GM23338 (cell line): ENCODE results near the gene GRIK5. TPM values are rescaled to one million over a fixed set of nuclear protein-coding genes. Genes with fewer than 3 reads are reported as not detected.

Experiments used
- ATAC-seq: fragments of 200-7000 bp; cut with Tn5 transposase; 3 replicates; pipeline ENCODE4 v1.9.1; 2020
- DNase-seq: peaks from one replicate; pipeline ENCODE4 v3.0.0-alpha.2; 2015; ENCODE audit warnings: low spot score
- H2AFZ ChIP-seq: fragments of 200-600 bp; sonication (generic); 2 replicates; pipeline ENCODE4 v1.8.0; 2016; ENCODE audit warnings: antibody characterized with exemption, mild to moderate bottlenecking, moderate library complexity
- H3F3A ChIP-seq: fragments of 200-600 bp; sonication (generic); replicated peaks from 2 replicates; pipeline ENCODE4 v1.8.0; 2017; ENCODE audit warnings: antibody characterized with exemption, mixed run types, low read depth
- H3K27ac ChIP-seq: fragments of 200-600 bp; sonication (generic); 2 replicates; pipeline ENCODE4 v1.6.1; 2016; ENCODE audit warnings: low read depth
- H3K27me3 ChIP-seq: fragments of 200-600 bp; sonication (generic); 2 replicates; pipeline ENCODE4 v1.8.0; 2016; ENCODE audit warnings: mild to moderate bottlenecking, mixed run types, moderate library complexity; ENCODE audit not compliant: insufficient read depth
- H3K36me3 ChIP-seq: fragments of 200-600 bp; sonication (generic); 2 replicates; pipeline ENCODE4 v1.8.0; 2016; ENCODE audit warnings: mild to moderate bottlenecking; ENCODE audit not compliant: insufficient read depth
- H3K4me1 ChIP-seq: fragments of 200-600 bp; sonication (generic); 2 replicates; pipeline ENCODE4 v1.8.0; 2016; ENCODE audit warnings: mild to moderate bottlenecking, moderate library complexity; ENCODE audit not compliant: insufficient read depth
- H3K4me2 ChIP-seq: fragments of 200-600 bp; sonication (generic); 2 replicates; pipeline ENCODE4 v1.7.1; 2017; ENCODE audit warnings: mixed run types
- H3K4me3 ChIP-seq: fragments of 200-600 bp; sonication (generic); 2 replicates; pipeline ENCODE4 v1.6.1; 2016; ENCODE audit warnings: mixed run types
- H3K79me2 ChIP-seq: fragments of 200-600 bp; sonication (generic); replicated peaks from 2 replicates; pipeline ENCODE4 v1.8.0; 2017; ENCODE audit warnings: mild to moderate bottlenecking; ENCODE audit not compliant: insufficient read depth
- H3K9me2 ChIP-seq: fragments of 200-600 bp; sonication (generic); 2 replicates; pipeline ENCODE4 v1.8.0; 2017; ENCODE audit not compliant: insufficient read depth
- H4K20me1 ChIP-seq: fragments of 200-600 bp; sonication (generic); replicated peaks from 2 replicates; pipeline ENCODE4 v1.8.0; 2017; ENCODE audit warnings: mild to moderate bottlenecking; ENCODE audit not compliant: insufficient read depth
- H3K27ac Mint-ChIP-seq: 2 replicates; pipeline ENCODE4 v1.8.0; 2020; ENCODE audit warnings: inconsistent platforms, mild to moderate bottlenecking, moderate library complexity, mixed read lengths
- H3K27me3 Mint-ChIP-seq: 3 replicates; pipeline ENCODE4 v1.8.0; 2022; ENCODE audit warnings: low read depth, mild to moderate bottlenecking, moderate library complexity, mixed read lengths, inconsistent platforms; ENCODE audit not compliant: insufficient read depth, poor library complexity
- H3K36me3 Mint-ChIP-seq: 3 replicates; pipeline ENCODE4 v1.8.0; 2021; ENCODE audit warnings: low read depth, mild to moderate bottlenecking, inconsistent platforms, moderate library complexity, mixed read lengths
- H3K4me1 Mint-ChIP-seq: 3 replicates; pipeline ENCODE4 v1.8.0; 2020; ENCODE audit warnings: mild to moderate bottlenecking, inconsistent platforms, mixed read lengths
- H3K4me3 Mint-ChIP-seq: 3 replicates; pipeline ENCODE4 v1.8.0; 2021; ENCODE audit warnings: moderate library complexity, mild to moderate bottlenecking, inconsistent platforms, mixed read lengths
- H3K9me3 Mint-ChIP-seq: 3 replicates; pipeline ENCODE4 v1.8.0; 2020; ENCODE audit warnings: moderate library complexity, mild to moderate bottlenecking, inconsistent platforms, mixed read lengths
- EZH2phosphoT487 ChIP-seq: fragments of 200-600 bp; sonication (generic); IDR thresholded peaks from one replicate; pipeline ENCODE4 v1.8.1; 2018; ENCODE audit warnings: antibody characterized with exemption; ENCODE audit not compliant: unreplicated experiment
- JUNB ChIP-seq: IDR thresholded peaks from one replicate; pipeline ENCODE4 v1.6.1; 2016; ENCODE audit warnings: antibody characterized with exemption; ENCODE audit not compliant: unreplicated experiment
- NANOG ChIP-seq: IDR thresholded peaks from 2 replicates; pipeline ENCODE4 v1.6.1; 2016; ENCODE audit warnings: antibody characterized with exemption, borderline replicate concordance
- POLR2AphosphoS5 ChIP-seq: IDR thresholded peaks from 2 replicates; pipeline ENCODE4 v1.6.1; 2016; ENCODE audit warnings: antibody characterized with exemption, low read depth
- ZNF114 ChIP-seq: fragments of 250-450 bp; sonication (Bioruptor Pico); IDR thresholded peaks from 2 replicates; pipeline ENCODE4 v1.5.0; 2020; ENCODE audit warnings: mild to moderate bottlenecking, moderate library complexity
- ZNF331 ChIP-seq: fragments of 250-450 bp; sonication (Bioruptor Pico); IDR thresholded peaks from 2 replicates; pipeline ENCODE4 v1.5.0; 2020; ENCODE audit warnings: low read depth, mild to moderate bottlenecking, moderate library complexity
- polyA plus RNA-seq: library from polyadenylated mRNA; unstranded; fragments of >200 nt; fragmentation: Nextera tagmentation; extraction: Ambion mirVana; gene quantifications from 2 replicates; pipeline ENCODE4 v1.2.1, GENCODE V29; 2016
- total RNA-seq: library from RNA; depleted of rRNA; stranded (reverse); fragments of >200 nt; shearing (Covaris generic); gene quantifications from 2 replicates; pipeline ENCODE4 v1.2.3, GENCODE V29; 2014
- TF ChIP-seq, protein P1 (sequence below), 2 experiments: fragments of 200-600 bp in 1 of 2; sonication (generic) in 1 of 2; conservative IDR thresholded peaks; 2 replicates each; pipeline versions ENCODE4 v1.5.1 to v1.6.1; 2016 to 2017; ENCODE audit warnings: antibody characterized with exemption in 2 of 2, low read depth in 2 of 2, mild to moderate bottlenecking in 2 of 2, moderate library complexity in 1 of 2
- TF ChIP-seq, protein P2 (sequence below): IDR thresholded peaks from 2 replicates; pipeline ENCODE4 v1.6.1; 2016; ENCODE audit warnings: antibody characterized with exemption

The GRIK5 gene
- total and polyA plus RNA-seq, 2 experiments from 2014 or later = 5.1 to 42.5 TPM

DNA sequence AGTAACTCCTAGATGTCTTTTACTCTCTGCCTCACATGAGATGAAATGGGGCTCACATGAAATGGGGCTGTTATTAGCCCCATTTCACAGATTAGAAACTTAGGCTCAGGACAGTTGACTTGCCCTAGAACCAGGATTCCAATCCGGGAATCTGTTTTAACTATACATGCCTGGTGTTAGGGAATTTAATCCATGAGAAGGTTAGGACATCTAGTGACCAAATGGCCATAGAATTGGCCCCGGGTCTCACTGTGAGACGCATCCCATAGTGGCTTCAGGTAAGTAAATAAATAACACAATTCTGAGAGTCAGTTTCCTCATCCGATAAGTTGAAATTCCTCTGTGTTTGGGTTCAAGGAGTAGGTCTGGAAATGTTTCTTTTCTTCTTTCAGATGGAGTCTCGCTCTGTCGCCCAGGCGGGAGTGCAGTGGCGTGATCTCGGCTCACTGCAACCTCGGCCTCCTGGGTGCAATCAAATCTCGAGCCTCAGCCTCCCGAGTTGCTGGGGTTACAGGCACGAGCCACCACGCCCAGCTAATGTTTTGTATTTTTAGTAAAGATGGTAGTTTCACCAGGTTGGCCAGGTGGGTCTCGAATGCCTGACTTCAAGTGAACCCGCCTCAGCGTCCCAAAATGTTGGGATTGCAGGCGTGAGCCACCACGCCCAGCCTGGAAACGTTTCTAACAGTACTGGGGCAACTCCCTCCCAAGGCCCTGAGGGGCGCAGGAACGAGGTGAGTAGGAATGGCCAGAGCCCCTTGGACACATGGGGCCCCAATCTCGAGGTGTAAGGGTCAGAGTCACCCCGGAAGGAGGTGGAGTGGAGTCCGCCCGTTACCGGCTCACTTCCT is 4.7 kb upstream of the GRIK5 start (continued):
- TF ChIP-seq, protein P1, sequence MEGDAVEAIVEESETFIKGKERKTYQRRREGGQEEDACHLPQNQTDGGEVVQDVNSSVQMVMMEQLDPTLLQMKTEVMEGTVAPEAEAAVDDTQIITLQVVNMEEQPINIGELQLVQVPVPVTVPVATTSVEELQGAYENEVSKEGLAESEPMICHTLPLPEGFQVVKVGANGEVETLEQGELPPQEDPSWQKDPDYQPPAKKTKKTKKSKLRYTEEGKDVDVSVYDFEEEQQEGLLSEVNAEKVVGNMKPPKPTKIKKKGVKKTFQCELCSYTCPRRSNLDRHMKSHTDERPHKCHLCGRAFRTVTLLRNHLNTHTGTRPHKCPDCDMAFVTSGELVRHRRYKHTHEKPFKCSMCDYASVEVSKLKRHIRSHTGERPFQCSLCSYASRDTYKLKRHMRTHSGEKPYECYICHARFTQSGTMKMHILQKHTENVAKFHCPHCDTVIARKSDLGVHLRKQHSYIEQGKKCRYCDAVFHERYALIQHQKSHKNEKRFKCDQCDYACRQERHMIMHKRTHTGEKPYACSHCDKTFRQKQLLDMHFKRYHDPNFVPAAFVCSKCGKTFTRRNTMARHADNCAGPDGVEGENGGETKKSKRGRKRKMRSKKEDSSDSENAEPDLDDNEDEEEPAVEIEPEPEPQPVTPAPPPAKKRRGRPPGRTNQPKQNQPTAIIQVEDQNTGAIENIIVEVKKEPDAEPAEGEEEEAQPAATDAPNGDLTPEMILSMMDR (conservative IDR thresholded peaks at IDR 0.05; ENCODE audit: low read depth in 2 of 2) = no peak
- TF ChIP-seq ZNF114 (CRISPR knock-in tag) = no peak
- no peak for TF ChIP-seq NANOG
- TF ChIP-seq EZH2phosphoT487 = no peak
- TF ChIP-seq JUNB = no peak

DNA sequence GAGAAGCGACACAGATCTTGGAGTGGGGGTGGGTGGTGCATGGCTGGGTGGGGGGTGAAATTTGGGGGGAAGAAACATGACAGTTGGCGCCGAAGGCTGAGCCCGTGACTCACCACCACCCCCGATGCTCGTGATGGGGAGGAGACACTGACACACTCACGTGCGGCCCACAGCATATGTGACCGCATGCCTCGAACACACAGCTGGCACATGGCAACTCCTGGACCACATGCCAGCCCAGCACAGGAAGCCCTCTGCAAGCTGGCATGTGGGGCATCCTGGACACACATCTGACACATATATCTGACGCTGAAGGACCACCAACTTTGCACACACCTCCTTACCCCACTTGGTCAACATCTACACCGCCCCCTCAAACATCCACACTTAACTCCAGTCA is 1.2 kb upstream of the GRIK5 start:
- Mint-ChIP-seq H3K27ac (no peak overlapping the region), H3K4me1 (peaks cover 24% of the 10 kb centered on the region), H3K27me3 (peaks cover 7% of the 10 kb centered on the region), H3K36me3 (peaks cover 4% of the 10 kb centered on the region; the same call in 1 of the 3 replicates), H3K9me3 (peaks cover 3% of the 10 kb centered on the region; the same call in 1 of the 3 replicates), H3K4me3 (peak overlapping the region; percentile 8; the same call in 1 of the 3 replicates)
- H2AFZ ChIP-seq = no peak overlapping the region
- no peak overlapping the region for H3K4me3 ChIP-seq
- H3K36me3 ChIP-seq = no peaks in the 10 kb centered on the region
- no peak overlapping the region for H3K4me2 ChIP-seq
- H3K27ac ChIP-seq = no peak overlapping the region
- no peaks in the 10 kb centered on the region for H3K27me3 ChIP-seq
- peaks cover 20% of the 10 kb centered on the region for H3K4me1 ChIP-seq
- no peaks in the 10 kb centered on the region for H3K9me2 ChIP-seq
- peaks cover 10% of the 10 kb centered on the region for H4K20me1 ChIP-seq
- no peak for ATAC-seq
- H3K79me2 ChIP-seq = peaks cover 23% of the 10 kb centered on the region
- H3F3A ChIP-seq = peaks cover 9% of the 10 kb centered on the region; the same call in 1 of the 2 replicates
- no peak for TF ChIP-seq JUNB
- no peak for TF ChIP-seq ZNF331
- no peak for TF ChIP-seq ZNF114 (CRISPR knock-in tag)
- DNase-seq = no peak

DNA sequence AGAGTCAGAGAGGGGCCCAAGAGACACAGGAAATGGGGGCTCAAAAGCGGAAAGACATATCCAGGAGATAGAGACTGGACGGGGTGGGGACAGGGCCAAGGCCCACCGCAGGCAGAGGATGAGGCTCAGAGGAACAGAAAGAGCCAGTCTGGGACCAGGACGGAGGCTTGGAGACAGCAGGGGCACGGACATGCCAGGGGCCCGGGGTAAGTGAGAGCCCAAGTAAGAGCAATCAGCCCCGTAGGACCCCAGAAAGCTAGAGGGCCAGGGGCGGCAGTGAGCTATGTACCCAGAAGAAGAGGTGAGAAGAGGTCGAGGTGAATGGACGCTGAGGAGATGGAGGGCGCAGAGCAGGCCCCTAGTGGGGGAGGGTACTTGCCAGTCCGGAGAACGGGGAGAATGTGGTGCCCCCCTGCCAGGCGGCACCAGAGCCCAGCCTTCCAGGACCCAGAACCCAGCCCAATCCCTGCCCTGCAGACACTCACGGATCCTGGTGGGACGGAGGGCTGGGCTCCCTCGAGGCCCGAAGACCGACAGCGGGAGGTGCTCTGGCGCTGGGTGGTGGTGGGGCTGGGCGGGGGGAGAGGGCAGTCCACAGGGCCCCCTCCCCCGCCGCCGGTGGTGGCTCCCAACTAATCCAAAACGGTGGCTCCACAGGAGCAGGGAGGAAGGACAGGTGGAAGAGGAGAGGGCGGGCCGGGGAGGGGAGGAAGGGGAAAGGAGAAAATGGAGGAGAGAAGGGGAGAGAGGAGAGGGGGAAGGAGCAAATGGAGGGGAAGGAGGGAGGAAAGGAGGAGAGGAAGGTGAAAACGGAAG is 1.0 kb downstream of the GRIK5 start:
- H3K79me2 ChIP-seq = peaks cover 28% of the 10 kb centered on the region
- no peak overlapping the region for H3K27ac ChIP-seq
- peaks cover 16% of the 10 kb centered on the region for H3K4me1 Mint-ChIP-seq
- TF ChIP-seq, protein P2, sequence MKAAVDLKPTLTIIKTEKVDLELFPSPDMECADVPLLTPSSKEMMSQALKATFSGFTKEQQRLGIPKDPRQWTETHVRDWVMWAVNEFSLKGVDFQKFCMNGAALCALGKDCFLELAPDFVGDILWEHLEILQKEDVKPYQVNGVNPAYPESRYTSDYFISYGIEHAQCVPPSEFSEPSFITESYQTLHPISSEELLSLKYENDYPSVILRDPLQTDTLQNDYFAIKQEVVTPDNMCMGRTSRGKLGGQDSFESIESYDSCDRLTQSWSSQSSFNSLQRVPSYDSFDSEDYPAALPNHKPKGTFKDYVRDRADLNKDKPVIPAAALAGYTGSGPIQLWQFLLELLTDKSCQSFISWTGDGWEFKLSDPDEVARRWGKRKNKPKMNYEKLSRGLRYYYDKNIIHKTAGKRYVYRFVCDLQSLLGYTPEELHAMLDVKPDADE = no peak
- TF ChIP-seq POLR2AphosphoS5 = no peak

More for the DNA sequence above, 1.0 kb downstream of the GRIK5 start:
- DNase-seq (peak; percentile 51), ATAC-seq (peak; percentile 28)
- Histone ChIP-seq H2AFZ (peak overlapping the region; percentile 69; the same call in 1 of the 2 replicates), H3K36me3 (no peaks in the 10 kb centered on the region; the same call in 1 of the 2 replicates), H3K27me3 (no peaks in the 10 kb centered on the region), H3F3A (peaks cover 6% of the 10 kb centered on the region; the same call in 1 of the 2 replicates), H3K4me2 (peak overlapping the region; percentile 91), H3K4me1 (peaks cover 20% of the 10 kb centered on the region), H4K20me1 (peaks cover 12% of the 10 kb centered on the region), H3K4me3 (peak overlapping the region; percentile 83), H3K9me2 (no peaks in the 10 kb centered on the region)
- peaks cover 4% of the 10 kb centered on the region for H3K27me3 Mint-ChIP-seq
- H3K36me3 Mint-ChIP-seq = peaks cover 13% of the 10 kb centered on the region
- no peak overlapping the region for H3K27ac Mint-ChIP-seq
- H3K9me3 Mint-ChIP-seq = 0 out of 3 replicates have a peak, but pooled peaks cover 3% of the 10 kb centered on the region
- H3K4me3 Mint-ChIP-seq = no peak overlapping the region
